Measurements from ENCODE around the gene KCNC1.

DNA sequence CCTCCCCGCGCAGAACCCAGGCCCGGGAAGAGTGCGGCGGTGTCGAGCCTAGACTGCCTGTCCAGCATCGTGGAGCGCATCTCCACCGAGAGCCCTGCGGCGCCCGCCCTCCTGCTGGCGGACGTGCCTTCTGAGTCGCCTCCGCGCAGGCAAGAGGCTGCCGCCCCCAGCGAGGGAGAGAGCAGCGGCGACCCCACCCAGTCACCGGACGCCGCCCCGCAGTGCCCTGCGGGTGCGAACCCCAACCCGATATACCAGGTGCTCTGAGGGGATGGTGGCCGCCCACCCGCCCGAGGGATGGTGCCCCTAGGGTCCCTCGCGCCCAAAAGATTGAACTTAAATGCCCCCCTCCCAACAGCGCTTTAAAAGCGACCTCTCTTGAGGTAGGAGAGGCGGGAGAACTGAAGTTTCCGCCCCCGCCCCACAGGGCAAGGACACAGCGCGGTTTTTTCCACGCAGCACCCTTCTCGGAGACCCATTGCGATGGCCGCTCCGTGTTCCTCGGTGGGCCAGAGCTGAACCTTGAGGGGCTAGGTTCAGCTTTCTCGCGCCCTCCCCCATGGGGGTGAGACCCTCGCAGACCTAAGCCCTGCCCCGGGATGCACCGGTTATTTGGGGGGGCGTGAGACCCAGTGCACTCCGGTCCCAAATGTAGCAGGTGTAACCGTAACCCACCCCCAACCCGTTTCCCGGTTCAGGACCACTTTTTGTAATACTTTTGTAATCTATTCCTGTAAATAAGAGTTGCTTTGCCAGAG, 13.2 kb upstream of the KCNC1 start:
- no peak for TF ChIP-seq CTCF (IDR thresholded peaks at IDR 0.05)
- no peak for TF ChIP-seq TEAD4 (CRISPR knock-in tag; IDR thresholded peaks at IDR 0.05)
- TF ChIP-seq MAX (CRISPR knock-in tag; IDR thresholded peaks at IDR 0.05): no peak
- no peak for TF ChIP-seq ESRRA (CRISPR knock-in tag; IDR thresholded peaks at IDR 0.05; ENCODE audit: borderline replicate concordance)
- TF ChIP-seq NFE2L1 (CRISPR knock-in tag; IDR thresholded peaks at IDR 0.05): no peak
- TF ChIP-seq, protein P1, sequence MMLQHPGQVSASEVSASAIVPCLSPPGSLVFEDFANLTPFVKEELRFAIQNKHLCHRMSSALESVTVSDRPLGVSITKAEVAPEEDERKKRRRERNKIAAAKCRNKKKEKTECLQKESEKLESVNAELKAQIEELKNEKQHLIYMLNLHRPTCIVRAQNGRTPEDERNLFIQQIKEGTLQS (CRISPR knock-in tag; conservative IDR thresholded peaks at IDR 0.05): no peak
- TF ChIP-seq SMAD3 (CRISPR knock-in tag; IDR thresholded peaks at IDR 0.05; ENCODE audit: borderline replicate concordance): no peak
